CD4-positive, alpha-beta T cell treated with Interleukin-17A for 4 hours (primary cell): ENCODE data around the gene STXBP4.
A peak's percentile ranks its signal among the peaks of the same experiment; 100 is the strongest.

ENCODE experiments used
- DNase-seq: peaks from one replicate; pipeline ENCODE4 v3.0.0-alpha.2; 2020; ENCODE audit warnings: mixed read lengths

STXBP4 gene

DNA sequence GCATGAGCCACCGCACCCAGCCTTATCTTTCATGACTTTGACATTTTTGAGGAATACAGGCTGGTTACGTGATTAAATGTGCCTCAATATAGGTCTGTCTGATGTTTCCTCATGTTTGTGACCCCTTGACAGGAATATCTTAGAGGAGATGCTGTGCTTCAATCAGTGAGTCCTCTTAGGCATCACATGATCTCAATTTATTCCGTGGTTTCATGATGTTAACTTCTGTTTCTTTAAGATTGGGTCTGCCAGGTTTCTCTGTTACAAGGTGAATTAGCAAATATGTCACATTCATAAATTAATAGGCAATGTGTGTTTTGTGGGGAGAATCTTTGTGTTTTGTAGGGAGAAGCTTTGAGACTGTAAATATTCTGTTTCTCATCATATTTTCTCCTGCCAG is 3.3 kb downstream of the STXBP4 start:
- DNase-seq = no peak

DNA sequence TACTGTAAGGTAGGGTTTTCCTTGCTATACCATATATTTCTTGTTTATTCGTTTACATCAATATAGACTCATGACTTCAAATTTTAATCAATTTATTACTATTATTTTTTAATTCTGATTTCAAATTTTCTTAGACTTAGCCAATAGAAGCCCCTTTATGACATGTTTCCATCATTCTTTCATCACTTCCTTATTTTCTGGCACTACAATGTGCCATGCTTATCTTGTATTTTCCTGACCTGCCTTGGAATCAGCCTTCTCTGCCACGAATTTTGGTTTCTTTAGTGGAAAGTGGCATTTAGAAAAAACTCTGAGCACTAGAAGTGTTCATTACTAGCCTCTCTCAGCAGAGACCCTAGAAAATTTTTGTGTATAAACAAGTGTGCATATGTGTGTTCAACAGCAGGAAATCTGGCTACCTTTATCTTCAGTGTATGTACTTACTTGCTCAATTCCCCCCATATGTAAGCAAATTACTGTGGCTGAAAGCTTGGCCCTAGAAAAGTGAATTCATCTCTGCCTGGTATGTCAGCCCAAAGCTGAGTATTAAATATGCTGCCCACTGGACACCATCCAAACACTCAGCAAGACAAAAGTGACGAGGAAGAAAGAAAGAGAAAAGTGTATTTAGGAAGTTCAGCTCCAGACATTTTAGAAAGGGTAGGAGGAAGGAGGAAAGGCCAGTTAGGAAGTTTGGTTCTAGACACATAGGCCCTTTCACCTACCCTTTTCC is 4.0 kb downstream of the STXBP4 start:
- DNase-seq = no peak

DNA sequence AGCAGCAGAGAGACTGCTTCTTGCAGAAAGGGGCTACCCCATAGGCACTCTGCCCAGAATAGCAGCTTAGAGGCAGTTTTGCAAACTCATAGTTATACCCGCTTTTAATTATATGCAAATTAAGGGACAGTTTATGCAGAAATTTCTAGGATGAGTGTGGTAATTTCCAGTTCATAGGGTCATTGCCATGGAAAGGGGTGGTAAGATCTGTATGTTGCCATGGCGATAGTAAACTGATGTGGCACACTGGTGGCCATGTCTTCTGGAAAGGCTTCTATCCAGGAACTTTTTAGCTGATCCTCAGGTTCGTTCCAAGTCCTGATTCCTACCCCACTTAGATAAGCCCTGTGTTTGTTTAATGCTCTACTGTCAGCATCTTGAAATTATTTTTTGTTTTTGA is 6.2 kb downstream of the STXBP4 start:
- DNase-seq = no peak

DNA sequence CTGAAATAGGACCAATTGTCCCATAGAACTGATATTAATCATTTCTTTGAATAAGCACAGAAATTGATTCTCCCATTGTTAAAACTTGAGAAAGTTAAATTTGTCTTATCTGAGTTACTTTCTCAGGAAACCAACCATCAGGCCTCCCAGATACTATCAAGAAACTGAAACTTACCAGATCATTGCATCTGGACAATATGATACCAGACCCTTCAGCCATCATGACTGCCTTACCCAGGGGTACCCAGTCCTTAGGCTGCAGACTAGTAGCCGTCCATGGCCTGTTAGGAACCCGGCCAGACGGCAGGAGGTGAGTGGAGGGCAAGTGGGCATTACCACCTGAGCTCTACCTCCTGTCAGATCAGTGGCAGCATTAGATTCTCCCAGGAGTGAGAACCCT is 7.8 kb downstream of the STXBP4 start:
- DNase-seq = no peak

DNA sequence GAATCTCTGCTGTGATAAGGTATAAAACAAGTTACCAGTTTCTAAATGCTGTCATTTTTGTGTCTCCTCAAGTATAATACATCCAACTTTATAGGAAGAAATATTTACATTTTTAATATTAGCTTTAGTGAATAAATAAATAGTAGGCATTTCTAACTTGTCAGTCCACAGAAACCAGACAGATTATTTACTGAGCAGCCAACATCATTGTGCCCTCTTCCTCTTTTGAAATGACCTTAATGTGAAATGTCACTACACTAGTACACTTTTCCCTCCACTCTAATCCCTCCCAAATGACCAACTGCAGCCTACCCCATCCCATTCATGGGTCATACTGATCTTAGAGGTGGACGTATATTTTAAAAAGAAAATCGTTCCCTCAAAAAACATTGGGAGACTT is 9.2 kb downstream of the STXBP4 start:
- no peak for DNase-seq

DNA sequence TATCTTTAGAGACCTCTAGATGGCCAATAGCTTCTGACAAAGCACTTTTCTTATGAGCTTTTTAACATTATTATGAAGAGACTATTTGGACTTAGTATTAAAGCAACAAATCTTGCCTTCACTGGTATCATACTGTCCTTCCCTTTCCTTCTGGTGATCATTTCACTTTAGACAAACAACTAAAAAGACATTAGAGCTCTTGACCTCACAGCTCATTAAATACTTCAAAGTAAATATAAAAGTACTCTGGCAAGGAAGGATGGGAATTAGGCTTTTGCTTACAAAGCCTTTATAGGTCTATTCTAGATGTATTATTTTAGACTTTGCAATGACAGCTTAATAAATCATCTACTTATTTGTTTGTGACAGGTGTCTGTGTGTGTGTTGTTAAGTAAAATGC is 11.1 kb downstream of the STXBP4 start:
- no peak for DNase-seq

DNA sequence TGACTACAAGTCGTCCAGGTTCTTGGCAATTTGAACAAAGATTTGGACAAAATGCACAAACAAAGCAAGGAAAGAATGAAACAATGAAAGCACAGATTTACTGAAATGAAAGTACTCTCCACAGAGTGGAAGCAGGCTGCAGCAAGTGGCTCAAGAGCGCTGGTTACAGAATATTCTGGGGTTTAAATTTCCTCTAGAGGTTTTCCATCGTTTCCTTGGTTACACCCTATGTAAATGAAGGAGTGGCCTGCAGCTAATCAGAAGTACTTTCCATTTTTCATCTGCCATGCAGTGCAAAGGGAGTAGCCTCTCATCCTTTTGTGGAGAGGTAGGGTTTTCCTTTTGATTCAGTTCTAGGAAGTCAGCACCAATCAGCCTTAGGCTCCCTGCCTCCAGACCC is 11.8 kb downstream of the STXBP4 start:
- no peak for DNase-seq

DNA sequence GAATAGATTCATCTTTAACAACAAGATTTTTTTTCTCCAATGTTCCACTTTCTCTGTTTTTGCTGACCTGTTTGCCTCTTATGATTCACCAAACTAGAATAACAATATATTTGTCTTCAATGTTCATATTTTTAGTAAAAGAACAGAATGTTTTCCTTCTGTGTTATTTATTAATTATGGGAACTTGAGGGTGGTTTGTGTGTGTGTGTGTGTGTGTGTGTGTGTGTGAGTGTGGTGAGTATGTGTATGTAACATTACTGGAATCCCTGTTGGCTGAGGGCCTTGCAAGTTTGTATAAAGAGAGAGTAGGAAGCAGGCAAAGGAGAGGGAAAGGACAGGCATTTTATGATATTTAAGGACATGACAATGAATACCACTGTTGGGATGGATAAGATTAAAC is 13.8 kb downstream of the STXBP4 start:
- no peak for DNase-seq

DNA sequence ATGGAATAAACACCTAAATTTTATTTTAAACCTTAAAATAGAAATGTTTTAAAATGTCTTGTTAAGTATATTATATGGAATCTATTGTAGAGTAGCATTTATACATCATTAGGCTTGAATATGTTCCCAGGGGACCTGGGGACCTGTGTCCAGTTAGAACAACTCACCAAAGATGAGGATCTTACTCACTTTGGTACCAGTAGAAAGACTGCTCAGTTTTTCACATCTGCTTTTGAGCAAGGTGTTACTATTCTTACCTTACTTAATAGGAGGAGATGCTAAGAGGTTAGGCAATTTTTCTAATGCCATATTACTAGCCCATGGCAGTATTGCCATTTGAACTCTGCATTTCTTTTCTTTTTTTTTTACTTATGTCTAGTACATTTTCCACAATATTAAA is 14.7 kb downstream of the STXBP4 start:
- DNase-seq = no peak

DNA sequence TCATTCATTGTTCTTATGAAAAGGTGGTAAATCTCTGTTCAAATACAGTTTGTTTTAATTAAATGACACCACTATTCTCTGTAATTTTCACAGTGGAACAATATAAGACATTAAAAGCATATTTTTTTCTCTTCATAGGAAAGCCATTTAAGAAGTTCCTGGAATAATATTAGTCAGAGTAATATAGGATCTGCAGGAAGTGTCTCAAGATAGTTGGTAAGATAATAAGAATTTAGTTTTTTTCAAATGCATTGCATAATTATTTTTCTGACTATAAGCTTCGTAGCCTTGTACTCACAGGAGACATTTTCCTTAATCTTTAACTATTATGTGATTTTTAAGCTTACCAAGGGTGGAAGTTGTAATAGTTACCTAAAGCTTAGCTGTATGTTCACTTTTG is 16.9 kb downstream of the STXBP4 start:
- DNase-seq = no peak

DNA sequence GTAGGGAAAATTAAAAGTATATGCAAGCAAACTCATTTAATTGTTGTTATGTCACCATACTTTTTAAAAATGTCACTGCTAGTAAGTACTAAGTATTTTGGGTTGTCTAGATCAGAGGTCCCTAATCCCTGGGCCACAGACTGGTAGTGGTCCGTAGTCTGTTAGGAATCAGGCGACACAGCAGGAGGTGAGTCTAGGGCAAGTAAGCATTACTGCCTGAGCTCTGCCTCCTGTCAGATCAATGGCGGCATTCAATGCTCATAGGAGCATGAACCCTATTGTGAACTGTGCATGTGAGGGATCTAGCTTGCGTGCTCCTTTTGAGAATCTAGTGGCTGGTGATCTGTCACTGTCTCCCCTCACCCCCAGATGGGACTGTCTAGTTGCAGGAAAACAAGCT is 21.6 kb downstream of the STXBP4 start:
- no peak for DNase-seq

DNA sequence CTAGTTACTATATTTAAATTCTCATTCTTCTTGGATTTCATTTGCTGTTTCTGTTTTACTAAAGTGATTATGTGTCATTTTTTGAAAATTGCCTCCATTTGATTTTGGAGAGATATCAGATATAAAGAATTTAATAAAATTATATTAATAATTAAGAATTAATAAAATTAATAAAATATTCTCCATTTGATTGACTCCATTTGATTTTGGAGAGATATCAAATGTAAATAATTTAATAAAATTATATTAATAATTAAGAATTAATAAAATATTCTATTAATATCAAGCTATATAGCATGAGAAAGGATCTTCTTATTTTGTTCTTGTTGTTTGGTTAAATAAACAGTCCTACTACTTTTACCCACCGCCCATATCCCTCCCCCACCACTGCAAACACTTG is 23.0 kb downstream of the STXBP4 start:
- DNase-seq = no peak

DNA sequence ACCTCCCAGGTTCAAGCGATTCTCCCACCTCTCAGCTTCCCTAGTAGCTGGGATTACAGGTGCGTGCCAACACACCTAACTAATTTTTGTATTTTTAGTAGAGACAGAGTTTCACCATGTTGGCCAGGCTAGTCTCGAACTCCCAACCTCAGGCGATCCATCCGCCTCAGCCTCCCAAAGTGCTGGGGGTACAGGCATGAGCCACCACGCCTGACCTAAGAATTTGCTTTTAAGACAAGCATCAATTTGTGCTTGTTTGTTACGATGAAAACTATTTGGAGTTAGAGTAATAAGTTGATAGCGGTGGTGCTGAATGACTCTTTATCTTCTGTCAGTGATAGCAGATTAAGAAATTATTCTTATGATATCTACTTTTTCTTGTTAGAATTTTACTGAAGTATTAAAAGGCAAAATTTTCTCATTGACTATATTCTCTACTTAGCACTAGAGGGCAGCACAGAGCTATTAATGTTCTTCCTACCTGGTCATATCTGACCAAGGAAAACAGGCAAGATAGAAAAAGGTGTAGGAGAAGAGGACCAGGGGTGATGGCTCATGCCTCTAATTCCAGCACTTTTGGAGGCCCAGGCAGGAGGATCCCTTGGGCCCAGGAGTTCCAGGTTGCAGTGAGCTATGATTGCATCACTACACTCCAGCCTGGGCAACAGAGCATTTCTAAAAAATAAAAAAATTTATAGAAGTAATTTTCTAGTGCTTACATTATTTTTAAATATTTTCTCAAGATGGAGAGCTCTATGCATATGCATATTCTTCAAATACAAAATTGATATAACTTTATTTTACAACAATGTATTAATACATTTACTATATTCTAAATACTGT is 24.5 kb downstream of the STXBP4 start:
- peak; percentile 9 for DNase-seq

DNA sequence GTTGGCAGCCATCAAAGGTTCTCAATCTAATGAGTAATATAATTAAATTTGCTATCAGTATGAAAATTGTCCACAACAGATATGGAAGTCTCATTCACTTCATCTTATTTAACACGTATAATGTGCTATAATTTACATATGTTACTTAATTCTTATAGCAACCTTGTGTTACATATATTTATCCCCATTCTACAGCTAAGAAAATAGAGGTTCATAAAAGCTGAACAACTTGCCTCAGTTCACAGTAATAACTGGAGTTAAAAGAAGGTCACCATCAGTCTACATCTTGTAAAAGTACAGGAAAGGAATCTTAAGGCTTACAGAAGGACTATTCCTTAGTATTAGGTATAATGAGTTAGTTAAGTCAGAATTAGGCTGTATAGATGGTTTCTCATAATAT is 27.9 kb downstream of the STXBP4 start:
- DNase-seq = no peak

DNA sequence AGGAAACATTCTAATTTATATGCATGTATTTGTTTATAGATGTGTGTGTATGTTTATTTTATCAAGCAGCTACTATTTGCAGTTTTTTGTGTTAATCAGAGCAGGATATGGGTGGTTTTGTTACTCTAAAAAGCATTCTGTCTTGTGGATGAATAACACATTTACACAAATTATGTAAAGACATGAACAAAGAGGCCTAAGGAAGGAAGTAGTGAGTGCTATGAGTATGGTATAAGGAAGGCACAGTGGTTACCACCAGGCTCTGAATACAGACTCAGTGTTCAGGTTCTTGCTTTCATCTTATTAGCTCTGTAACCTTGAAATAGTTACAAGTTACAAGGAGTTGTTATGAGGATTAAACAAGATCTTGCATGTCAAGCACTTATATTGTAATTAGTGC is 33.9 kb downstream of the STXBP4 start:
- DNase-seq = no peak

DNA sequence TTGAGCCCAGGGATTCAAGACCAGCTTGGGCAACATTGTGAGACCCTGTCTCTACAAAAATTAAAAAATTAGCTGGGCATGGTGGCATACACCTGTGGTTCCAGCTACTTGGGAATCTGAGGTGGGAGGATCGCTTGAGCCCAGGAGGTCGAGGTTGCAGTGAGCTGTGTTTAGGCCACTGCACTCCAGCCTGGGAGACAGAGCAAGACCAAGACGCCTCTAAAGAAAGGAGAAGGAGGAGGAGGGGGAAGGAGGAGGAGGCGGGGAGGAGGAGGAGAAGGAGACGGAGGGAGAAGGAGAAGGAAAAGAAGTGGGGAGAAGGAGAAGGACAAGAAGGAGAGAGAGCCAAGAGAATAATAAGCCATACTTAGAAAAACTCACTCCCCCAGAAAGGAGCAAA is 35.9 kb downstream of the STXBP4 start:
- no peak for DNase-seq

DNA sequence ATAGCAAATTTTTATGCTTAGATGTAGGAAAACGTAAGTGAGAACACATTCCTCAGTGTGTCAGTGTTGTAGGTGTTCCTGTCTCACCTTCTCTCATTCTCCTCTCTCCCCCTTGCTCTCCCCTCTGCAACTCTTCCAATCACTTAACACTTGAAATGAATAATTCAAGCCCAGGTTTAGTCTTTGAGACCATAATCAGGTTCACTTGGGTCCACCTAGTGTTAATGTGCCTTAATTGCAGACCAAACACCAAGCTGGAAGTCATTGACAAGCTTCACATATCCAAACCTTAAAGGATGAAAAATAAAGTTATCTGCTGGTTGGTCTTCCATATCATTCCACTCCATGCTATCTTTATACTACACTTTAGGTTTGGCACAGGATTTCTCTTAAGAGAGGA is 37.0 kb downstream of the STXBP4 start:
- no peak for DNase-seq

DNA sequence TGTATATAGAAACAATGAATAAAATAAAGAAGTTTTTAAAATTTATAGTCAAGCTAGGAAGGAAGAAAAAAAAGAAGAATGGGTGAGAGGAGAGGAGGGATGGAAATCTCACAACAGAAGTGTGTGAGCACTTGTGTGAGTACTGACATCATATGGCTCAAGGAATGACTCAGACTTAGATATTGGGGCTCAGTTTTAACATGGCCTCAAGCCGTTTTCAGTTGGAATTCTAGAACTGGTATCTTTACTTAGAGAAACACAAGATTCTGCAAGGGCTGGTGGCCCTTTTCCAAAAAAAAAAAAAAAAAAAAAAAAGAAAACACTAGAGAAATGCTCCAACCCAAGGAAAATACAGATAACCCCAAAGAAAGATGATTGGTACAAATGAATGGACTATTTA is 55.1 kb downstream of the STXBP4 start:
- no peak for DNase-seq

DNA sequence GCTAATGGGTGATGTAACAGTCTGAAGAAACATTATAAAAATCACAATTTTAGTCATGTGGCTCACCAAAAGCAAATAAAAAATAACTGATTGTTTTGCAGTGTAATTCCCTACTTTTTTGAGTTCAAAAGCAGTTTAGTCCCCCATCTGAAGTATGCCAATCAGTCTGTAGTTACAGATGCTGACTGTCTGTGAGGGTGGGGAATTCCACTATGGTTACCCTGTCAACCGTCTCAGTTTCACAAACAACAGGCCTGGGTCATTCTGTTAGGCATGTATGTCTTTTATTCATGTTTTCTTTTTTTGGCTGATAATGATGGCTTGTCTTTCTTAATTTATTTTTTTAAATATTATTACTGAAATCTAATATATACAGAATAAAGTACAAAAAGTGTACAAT is 69.3 kb downstream of the STXBP4 start:
- DNase-seq = no peak

DNA sequence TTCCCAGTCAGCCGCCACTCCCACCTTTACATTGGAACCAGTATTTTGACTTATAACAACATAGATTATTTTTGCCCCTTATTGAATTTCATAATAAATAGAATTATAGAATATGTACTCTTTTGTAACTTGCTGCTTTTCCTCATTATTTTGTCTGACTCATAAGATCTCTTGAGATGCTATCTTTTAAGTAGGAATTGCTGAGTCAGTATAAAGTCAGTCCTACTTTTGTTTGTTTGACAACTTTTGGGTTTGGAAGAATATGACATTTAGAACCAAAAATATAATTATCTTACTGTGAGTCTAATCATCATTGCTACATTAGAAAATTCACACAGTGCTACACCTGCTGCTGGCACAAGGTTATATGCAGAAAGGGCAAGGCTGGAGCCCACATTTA is 69.7 kb downstream of the STXBP4 start:
- DNase-seq = no peak

DNA sequence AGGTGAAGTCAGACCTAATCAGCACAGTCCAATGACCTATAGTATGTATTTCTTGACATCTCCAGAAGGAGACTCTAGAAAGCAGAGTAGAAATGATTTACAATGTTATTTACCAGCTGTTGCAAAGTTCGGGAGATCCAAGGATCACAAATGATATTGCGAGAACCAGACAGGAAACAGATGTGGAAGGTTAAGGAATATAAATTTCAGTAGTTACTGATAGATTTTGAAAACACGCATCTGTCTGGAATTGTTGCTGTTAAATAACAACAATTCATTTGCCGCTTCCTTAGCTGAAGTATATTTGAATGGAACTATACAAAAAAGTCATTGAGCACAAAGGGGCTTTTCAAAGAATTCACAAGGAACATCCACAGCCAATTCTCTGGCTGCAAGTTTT is 72.0 kb downstream of the STXBP4 start:
- no peak for DNase-seq

DNA sequence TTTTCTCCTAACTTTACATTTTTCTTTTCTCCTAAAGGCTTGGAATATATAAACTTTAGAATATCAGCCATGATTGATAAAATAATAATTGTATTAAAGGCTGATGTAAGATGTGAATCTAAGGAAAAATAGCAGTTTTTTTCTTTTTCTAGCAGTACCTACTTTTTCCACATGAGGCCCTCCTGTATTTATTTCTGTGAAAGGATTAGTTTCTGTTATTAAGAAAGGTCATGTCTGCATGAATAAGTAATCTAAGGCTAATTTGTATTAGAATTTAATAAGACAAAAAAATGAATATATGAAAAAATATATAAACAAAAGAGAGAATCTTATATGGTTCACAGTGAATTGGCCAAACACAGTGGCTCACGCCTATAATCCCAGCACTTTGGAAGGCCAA is 85.3 kb downstream of the STXBP4 start:
- DNase-seq = no peak

DNA sequence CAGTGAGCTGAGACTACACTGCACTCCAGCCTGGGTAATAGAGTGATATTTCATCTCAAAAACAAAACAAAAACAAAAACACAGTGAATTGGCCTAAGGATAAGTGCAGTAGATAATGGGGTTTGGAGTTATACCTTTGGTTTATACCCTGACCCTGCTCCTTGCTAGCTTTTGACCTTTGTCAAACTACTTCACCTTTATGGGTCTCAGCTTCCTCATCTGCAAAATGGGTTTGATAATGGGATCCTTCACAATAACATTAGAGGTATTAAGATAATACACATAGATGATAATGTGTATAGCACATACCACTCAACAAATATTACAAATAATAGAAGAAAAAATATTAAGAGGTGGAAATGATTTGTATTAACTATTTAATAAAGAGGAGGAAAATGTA is 85.9 kb downstream of the STXBP4 start:
- no peak for DNase-seq

DNA sequence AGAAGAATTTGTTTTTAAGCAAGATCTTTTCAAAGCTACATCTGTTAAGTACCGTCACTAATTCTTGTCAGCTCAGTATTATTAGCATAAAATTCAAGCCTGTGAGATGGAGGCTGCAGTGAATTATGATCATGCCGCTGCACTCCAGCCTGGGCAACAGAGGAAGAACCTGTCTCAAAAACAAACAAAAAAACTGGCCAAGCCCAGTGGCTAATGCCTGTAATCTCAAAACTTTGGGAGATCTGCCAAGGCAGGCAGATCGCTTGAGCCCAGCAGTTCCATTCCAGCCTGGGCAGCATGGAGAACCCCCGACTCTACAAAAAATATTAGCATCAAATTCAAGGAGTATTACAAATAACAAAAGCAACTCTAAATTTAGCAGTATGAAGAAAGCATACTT is 88.0 kb downstream of the STXBP4 start:
- DNase-seq = no peak

DNA sequence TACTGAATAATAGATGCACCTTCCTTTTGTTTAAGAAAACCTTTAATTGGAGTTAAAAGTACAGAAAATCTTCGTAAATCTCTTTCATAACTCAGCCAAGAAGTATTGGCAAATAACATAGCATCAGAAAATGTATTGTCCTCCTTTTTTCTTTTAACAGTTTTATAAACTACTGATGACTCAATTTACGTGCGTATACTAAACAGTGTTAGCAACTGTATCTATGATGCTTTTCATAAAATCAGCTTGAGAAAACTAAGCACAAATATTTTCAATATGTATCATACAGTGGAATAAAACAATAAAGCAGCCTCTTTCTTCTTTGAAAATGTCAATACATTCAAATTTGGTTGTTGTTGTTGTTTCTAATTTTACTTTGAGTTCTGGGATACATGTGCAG is 88.6 kb downstream of the STXBP4 start:
- DNase-seq = no peak
